Omental fat pad (tissue), 4 donors: Measurements from ENCODE around the gene LIPC. TPM values are rescaled to one million over a fixed set of nuclear protein-coding genes. Genes with fewer than 3 reads are reported as not detected.

Source experiments
- ATAC-seq: fragments of 150-250 bp; one replicate; pipeline ENCODE4 v1.9.1; 2016; ENCODE audit warnings: mild to moderate bottlenecking, moderate library complexity; ENCODE audit not compliant: low FRiP score
- DNase-seq: peaks from one replicate; pipeline ENCODE4 v3.0.0-alpha.2; 2019; ENCODE audit warnings: low spot score
- total RNA-seq, 4 donors: library from RNA; depleted of rRNA; stranded (reverse); fragments of >200 nt; gene quantifications; one replicate each; pipeline ENCODE4 v1.1.0, GENCODE V29; 2016
- TF ChIP-seq, protein P1 (sequence below), 3 donors: fragments of 450-650 bp; IDR thresholded peaks; one replicate each; pipeline ENCODE4 v1.5.1; 2016 to 2017; ENCODE audit warnings: antibody characterized with exemption in 3 of 3, mild to moderate bottlenecking in 3 of 3, moderate library complexity in 2 of 3

Gene LIPC
- total RNA-seq, 4 donors from 2014 or later = 0.46 TPM; not detected in 3

DNA sequence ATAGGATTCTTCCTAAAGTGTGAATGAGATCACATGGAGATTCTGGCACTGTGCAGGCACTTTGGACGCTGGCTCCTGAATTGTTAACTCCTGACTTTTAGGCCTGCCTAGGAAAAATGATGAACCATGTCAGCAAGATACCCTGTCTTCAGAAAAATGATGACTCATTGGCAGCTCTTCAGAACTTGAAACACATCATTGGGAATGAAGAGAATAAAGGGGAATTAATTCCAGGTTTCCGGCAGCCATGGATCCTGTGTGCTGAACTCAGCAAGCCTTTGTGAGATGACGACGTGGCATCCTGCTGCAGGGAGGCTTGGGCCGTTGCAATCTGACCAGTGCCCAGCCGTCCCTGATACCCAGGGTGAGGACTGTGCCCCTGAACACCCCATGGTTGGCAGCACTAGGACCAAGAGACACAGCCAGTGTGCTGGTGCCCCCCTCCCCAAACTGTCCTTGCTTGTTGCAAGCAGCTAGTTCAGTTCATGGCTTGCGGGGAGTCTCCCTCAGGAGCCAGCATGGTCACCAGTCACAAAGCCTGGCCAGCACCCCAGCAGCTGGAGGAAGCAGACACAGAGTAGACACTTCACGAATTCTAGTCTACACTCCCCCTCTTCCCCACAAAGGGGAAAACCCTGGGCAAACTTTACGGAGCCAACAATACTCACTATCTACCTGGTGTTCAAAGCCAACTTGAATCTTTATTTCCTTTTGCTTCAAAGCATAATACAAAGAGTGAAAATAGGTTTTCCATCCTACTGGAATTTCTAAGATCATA, 7.8 kb upstream of the LIPC start:
- no peak for DNase-seq
- ATAC-seq = no peak
- TF ChIP-seq, protein P1, sequence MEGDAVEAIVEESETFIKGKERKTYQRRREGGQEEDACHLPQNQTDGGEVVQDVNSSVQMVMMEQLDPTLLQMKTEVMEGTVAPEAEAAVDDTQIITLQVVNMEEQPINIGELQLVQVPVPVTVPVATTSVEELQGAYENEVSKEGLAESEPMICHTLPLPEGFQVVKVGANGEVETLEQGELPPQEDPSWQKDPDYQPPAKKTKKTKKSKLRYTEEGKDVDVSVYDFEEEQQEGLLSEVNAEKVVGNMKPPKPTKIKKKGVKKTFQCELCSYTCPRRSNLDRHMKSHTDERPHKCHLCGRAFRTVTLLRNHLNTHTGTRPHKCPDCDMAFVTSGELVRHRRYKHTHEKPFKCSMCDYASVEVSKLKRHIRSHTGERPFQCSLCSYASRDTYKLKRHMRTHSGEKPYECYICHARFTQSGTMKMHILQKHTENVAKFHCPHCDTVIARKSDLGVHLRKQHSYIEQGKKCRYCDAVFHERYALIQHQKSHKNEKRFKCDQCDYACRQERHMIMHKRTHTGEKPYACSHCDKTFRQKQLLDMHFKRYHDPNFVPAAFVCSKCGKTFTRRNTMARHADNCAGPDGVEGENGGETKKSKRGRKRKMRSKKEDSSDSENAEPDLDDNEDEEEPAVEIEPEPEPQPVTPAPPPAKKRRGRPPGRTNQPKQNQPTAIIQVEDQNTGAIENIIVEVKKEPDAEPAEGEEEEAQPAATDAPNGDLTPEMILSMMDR (IDR thresholded peaks at IDR 0.05) = no peak

DNA sequence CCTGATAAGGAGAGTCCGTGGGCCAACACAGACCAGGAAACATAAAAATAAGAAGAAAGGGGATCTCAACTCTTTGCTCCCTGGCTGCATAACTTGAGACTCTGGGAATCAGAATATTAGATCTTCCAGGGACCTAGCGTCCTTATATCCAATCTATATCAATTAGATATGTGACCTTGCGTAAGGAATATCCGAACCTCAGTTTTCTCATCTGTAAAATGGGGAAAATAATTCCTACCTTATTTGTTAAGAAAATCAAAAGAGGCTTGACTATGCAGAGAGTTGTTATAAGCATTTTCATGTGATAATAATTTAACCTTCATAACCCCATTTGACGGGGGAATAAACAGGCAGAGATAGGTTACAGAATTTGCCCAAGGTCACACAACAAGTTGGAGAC, 7.1 kb upstream of the LIPC start:
- no peak for ATAC-seq
- TF ChIP-seq, protein P1 (IDR thresholded peaks at IDR 0.05) = no peak
- no peak for DNase-seq

DNA sequence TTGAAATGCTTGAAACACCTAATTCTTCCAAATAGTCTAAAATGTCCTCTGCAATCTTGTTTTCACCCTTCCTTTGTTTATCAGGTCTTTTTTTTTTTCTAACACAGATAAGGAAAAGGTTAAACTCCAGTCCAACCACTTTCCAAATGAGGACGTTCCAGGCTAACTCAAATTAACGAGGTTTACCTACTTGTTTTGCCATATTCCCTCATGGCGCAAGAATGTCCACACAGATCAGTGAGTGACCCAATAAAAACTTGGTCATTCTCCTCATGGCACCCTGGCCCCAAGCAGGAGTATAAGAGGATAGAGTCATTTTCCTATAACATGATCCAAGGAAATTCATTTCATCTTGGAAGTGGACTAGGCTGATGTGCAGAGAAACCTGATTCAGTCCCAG, 6.6 kb upstream of the LIPC start:
- DNase-seq = no peak
- ATAC-seq = no peak
- TF ChIP-seq, protein P1 (IDR thresholded peaks at IDR 0.05) = no peak

DNA sequence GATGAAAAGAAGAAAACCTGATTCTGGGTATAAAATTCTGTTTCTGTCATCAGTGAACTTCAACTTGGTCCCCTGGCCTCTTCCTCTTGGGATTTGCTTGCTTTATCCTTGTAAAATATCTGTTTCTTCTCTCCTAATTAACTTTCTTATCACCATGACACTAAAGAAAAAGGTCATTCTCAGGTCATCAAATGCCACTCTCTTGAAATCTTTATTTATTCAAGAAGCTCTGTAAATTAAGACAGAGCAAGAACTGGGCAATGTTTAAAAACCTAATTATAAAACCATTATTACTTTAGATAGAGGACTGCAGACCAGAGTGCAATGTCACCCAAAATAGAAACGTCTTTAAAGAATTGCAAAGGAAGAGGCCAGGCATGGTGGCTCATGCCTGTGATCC, 6.0 kb upstream of the LIPC start:
- no peak for DNase-seq
- ATAC-seq = no peak
- TF ChIP-seq, protein P1 (IDR thresholded peaks at IDR 0.05) = no peak

DNA sequence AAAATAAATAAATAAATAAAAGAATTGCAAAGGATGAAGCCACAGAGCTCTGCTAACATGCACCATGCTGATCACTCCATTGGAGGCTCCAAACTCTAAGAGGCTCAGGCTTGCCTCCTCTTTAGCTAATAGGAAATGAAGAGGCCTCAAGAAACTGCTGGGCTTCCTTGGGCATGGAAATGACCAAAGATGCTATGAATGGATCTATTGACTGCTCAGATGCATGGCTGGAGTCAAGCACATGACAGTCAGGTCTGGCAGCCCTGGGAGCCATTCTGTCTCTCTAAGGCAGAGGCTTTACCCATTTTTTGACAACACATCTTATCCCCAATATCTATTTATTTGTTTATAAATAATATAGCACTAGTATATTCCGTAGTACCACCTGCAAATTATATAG, 5.3 kb upstream of the LIPC start:
- DNase-seq = no peak
- TF ChIP-seq, protein P1 (IDR thresholded peaks at IDR 0.05) = no peak
- ATAC-seq = no peak

DNA sequence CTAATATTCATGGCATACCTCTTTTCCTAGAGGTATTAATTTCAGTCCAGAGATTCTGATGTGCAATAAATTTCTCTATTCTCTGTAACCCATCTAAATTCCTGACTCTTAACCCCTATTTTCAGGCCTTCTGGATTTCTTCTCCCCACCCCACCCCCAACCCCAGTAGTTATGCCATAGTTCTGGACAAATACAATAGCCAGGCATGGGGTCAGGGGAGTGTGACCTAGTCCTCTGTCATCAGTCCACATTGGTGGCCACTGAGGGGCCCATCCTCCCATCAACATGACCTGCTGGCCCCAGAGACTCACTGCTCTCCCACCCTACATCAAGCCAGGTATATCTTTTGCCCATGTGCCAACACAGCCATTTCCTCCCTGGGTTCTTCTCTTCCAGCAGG, 3.8 kb upstream of the LIPC start:
- TF ChIP-seq, protein P1 (IDR thresholded peaks at IDR 0.05) = no peak
- ATAC-seq (no peak), DNase-seq (no peak)

DNA sequence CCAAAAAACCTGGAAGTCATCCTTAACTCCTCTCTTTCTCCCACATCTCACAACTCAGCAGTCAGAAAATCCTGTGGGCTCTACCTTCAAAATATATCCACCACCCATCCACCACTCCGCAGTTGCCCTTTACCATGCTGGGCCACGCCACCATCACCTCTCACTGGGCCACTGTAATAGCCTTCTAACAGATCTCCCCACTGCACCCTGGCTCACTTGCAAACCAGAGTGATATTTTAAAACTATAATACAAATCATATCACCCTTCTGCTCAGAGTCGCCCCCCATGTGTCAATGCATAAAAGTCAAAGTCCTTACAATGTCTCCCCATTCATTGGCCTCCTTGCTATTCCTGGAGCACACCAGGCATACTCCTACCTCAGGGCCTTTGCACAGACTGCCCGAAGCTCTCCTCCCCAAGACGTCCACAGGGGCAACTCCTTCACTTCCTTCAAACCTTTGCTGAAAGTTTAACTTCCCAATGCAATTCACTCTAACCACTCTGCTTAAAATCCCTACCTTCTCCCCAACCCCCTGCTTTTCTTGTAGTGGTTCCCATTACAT, 1.5 kb upstream of the LIPC start:
- DNase-seq = no peak
- TF ChIP-seq, protein P1 (IDR thresholded peaks at IDR 0.05) = no peak
- no peak for ATAC-seq
